ENCODE measurements around the gene FFAR1.

Gene FFAR1

DNA sequence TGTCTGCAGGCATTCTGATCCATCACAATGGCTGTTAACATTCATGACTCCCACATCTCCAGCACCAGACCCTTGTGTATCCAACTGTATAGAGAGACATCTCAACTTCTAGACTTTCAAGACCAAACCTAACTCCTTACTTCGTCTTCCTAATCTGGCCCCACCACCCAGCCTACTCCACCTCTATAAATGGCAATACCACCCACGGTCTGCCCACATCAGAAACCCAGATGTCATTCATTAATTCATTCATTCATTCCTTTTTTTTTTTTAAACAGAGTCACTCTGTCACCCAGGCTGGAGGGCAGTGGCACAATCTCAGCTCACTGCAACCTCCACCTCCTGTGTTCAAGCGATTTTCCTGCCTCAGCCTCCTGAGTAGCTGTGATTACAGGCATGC is 33.6 kb downstream of the FFAR1 start:
- H2BK120ac ChIP-seq (ENCODE audit: low read depth, low read length), result no peak overlapping the region
- no peak overlapping the region for H4K8ac ChIP-seq (ENCODE audit: low read length)
- H2BK12ac ChIP-seq (ENCODE audit: low read length in 2 of 2), result no peak overlapping the region
- peaks cover 13% of the 10 kb centered on the region for H3K9me3 ChIP-seq (ENCODE audit: control insufficient read depth, low read length)
- no peak overlapping the region for H3K4me2 ChIP-seq (ENCODE audit: low read length, poor library complexity, severe bottlenecking)
- no peak overlapping the region for H3K9ac ChIP-seq (ENCODE audit: low read length)
- H2AK5ac ChIP-seq (ENCODE audit: low read length, severe bottlenecking), result no peak overlapping the region
- no peak overlapping the region for H3K4ac ChIP-seq (ENCODE audit: low read depth in 1 of 2, low read length in 2 of 2)
- no peaks in the 10 kb centered on the region for H3K36me3 ChIP-seq (ENCODE audit: control insufficient read depth in 1 of 2, insufficient read depth in 2 of 2, low read depth in 1 of 2, low read length in 2 of 2)
- no peak overlapping the region for H3K23ac ChIP-seq (ENCODE audit: low read length in 2 of 2)
- H3K14ac ChIP-seq (ENCODE audit: low read length in 2 of 2), result no peak overlapping the region
- no peaks in the 10 kb centered on the region for H3K79me1 ChIP-seq (replicated peaks; ENCODE audit: low read length, poor library complexity, severe bottlenecking)
- H3K27me3 ChIP-seq (ENCODE audit: control insufficient read depth in 1 of 2, insufficient read depth in 1 of 2, low read length in 2 of 2), result peaks cover 0 to 17% of the 10 kb centered on the region in 2 experiments
- no peak overlapping the region for H4K91ac ChIP-seq (ENCODE audit: low read length)
- 63% methylated on average over 3 of the region's 3 CpGs for WGBS
- no peak for DNase-seq
- no peak overlapping the region for H2BK15ac ChIP-seq (ENCODE audit: low read depth, poor library complexity, severe bottlenecking)
- no peak overlapping the region for H2BK5ac ChIP-seq (ENCODE audit: low read depth, low read length, poor library complexity, severe bottlenecking)
- no peak overlapping the region for H2AFZ ChIP-seq (ENCODE audit: low read depth, low read length)
- H3K18ac ChIP-seq (ENCODE audit: low read depth in 1 of 2, low read length in 2 of 2), result no peak overlapping the region
- H3K4me3 ChIP-seq (ENCODE audit: insufficient read depth in 1 of 2, low read depth in 1 of 2, low read length in 2 of 2), result no peak overlapping the region
- H3K27ac ChIP-seq (ENCODE audit: low read length, poor library complexity, severe bottlenecking), result no peak overlapping the region
- H3K4me1 ChIP-seq (ENCODE audit: control insufficient read depth, insufficient read depth, low read depth, low read length), result no peaks in the 10 kb centered on the region

DNA sequence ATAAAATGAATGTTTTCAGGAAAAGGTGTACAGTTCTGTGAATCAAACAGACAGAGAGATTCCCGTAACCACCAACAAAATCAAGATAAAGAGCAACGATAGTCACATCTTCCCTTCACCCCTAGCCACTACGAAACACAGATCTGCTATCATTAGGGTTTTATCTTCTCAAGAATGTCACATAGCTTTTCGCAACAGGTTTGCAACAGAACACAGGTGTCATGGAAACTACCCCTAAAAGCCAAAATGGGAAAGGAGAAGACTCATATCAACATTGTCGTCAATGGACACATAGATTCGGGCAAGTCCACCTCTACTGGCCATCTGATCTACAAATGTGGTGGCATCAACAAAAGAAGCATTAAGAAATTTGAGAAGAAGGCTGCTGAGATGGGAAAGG is 34.2 kb downstream of the FFAR1 start:
- no peak overlapping the region for H2BK120ac ChIP-seq (ENCODE audit: low read depth, low read length)
- H3K27me3 ChIP-seq (ENCODE audit: control insufficient read depth in 1 of 2, insufficient read depth in 1 of 2, low read length in 2 of 2), result peaks cover 0 to 17% of the 10 kb centered on the region in 2 experiments
- no peaks in the 10 kb centered on the region for H3K4me1 ChIP-seq (ENCODE audit: control insufficient read depth, insufficient read depth, low read depth, low read length)
- no peaks in the 10 kb centered on the region for H3K36me3 ChIP-seq (ENCODE audit: control insufficient read depth in 1 of 2, insufficient read depth in 2 of 2, low read depth in 1 of 2, low read length in 2 of 2)
- H3K27ac ChIP-seq (ENCODE audit: low read length, poor library complexity, severe bottlenecking), result no peak overlapping the region
- H3K4me2 ChIP-seq (ENCODE audit: low read length, poor library complexity, severe bottlenecking), result no peak overlapping the region
- H2BK5ac ChIP-seq (ENCODE audit: low read depth, low read length, poor library complexity, severe bottlenecking), result no peak overlapping the region
- H3K18ac ChIP-seq (ENCODE audit: low read depth in 1 of 2, low read length in 2 of 2), result no peak overlapping the region
- no peak overlapping the region for H4K91ac ChIP-seq (ENCODE audit: low read length)
- H3K4me3 ChIP-seq (ENCODE audit: insufficient read depth in 1 of 2, low read depth in 1 of 2, low read length in 2 of 2), result no peak overlapping the region
- no peak overlapping the region for H3K4ac ChIP-seq (ENCODE audit: low read depth in 1 of 2, low read length in 2 of 2)
- no peak overlapping the region for H2BK12ac ChIP-seq (ENCODE audit: low read length in 2 of 2)
- no peak overlapping the region for H2AK5ac ChIP-seq (ENCODE audit: low read length, severe bottlenecking)
- no peak overlapping the region for H3K9ac ChIP-seq (ENCODE audit: low read length)
- H3K9me3 ChIP-seq (ENCODE audit: control insufficient read depth, low read length), result peaks cover 13% of the 10 kb centered on the region
- H3K23ac ChIP-seq (ENCODE audit: low read length in 2 of 2), result no peak overlapping the region
- no peak overlapping the region for H4K8ac ChIP-seq (ENCODE audit: low read length)
- H2BK15ac ChIP-seq (ENCODE audit: low read depth, poor library complexity, severe bottlenecking), result no peak overlapping the region
- H2AFZ ChIP-seq (ENCODE audit: low read depth, low read length), result no peak overlapping the region
- no peaks in the 10 kb centered on the region for H3K79me1 ChIP-seq (replicated peaks; ENCODE audit: low read length, poor library complexity, severe bottlenecking)
- H3K14ac ChIP-seq (ENCODE audit: low read length in 2 of 2), result no peak overlapping the region
- DNase-seq, result no peak
- WGBS, result 81% methylated on average over 6 of the region's 6 CpGs

DNA sequence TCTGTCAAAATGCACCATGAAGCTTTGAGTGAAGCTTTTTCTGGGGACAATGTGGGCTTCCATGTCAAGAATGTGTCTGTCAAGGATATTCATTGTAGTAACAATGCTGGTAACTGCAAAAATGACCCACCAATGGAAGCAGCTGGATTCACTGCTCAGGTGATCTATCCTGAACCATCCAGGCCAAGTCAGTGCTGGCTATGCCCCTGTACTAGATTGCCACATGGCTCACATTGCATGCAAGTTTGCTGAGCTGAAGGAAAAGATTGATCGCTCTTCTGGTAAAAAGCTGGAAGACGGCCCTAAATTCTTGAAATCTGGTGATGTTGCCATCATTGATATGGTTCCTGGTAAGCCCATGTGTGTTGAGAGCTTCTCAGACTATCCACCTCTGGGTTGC is 35.8 kb downstream of the FFAR1 start:
- Histone ChIP-seq H3K4ac (ENCODE audit: low read depth in 1 of 2, low read length in 2 of 2) (no peak overlapping the region), H3K14ac (ENCODE audit: low read length in 2 of 2) (no peak overlapping the region), H3K27ac (ENCODE audit: low read length, poor library complexity, severe bottlenecking) (no peak overlapping the region), H3K9ac (ENCODE audit: low read length) (no peak overlapping the region), H3K23ac (ENCODE audit: low read length in 2 of 2) (no peak overlapping the region), H2BK15ac (ENCODE audit: low read depth, poor library complexity, severe bottlenecking) (no peak overlapping the region), H3K79me1 (replicated peaks; ENCODE audit: low read length, poor library complexity, severe bottlenecking) (no peaks in the 10 kb centered on the region), H3K4me3 (ENCODE audit: insufficient read depth in 1 of 2, low read depth in 1 of 2, low read length in 2 of 2) (no peak overlapping the region), H4K8ac (ENCODE audit: low read length) (no peak overlapping the region), H2BK120ac (ENCODE audit: low read depth, low read length) (no peak overlapping the region), H4K91ac (ENCODE audit: low read length) (no peak overlapping the region), H3K9me3 (ENCODE audit: control insufficient read depth, low read length) (peaks cover 13% of the 10 kb centered on the region), H3K18ac (ENCODE audit: low read depth in 1 of 2, low read length in 2 of 2) (no peak overlapping the region), H2AFZ (ENCODE audit: low read depth, low read length) (no peak overlapping the region), H2AK5ac (ENCODE audit: low read length, severe bottlenecking) (no peak overlapping the region), H2BK5ac (ENCODE audit: low read depth, low read length, poor library complexity, severe bottlenecking) (no peak overlapping the region), H3K4me2 (ENCODE audit: low read length, poor library complexity, severe bottlenecking) (no peak overlapping the region), H2BK12ac (ENCODE audit: low read length in 2 of 2) (no peak overlapping the region), H3K4me1 (ENCODE audit: control insufficient read depth, insufficient read depth, low read depth, low read length) (no peaks in the 10 kb centered on the region), H3K27me3 (ENCODE audit: control insufficient read depth in 1 of 2, insufficient read depth in 1 of 2, low read length in 2 of 2) (peaks cover 0 to 17% of the 10 kb centered on the region in 2 experiments), H3K36me3 (ENCODE audit: control insufficient read depth in 1 of 2, insufficient read depth in 2 of 2, low read depth in 1 of 2, low read length in 2 of 2) (no peaks in the 10 kb centered on the region)
- WGBS, result 84% methylated on average over 2 of the region's 2 CpGs
- DNase-seq, result no peak

DNA sequence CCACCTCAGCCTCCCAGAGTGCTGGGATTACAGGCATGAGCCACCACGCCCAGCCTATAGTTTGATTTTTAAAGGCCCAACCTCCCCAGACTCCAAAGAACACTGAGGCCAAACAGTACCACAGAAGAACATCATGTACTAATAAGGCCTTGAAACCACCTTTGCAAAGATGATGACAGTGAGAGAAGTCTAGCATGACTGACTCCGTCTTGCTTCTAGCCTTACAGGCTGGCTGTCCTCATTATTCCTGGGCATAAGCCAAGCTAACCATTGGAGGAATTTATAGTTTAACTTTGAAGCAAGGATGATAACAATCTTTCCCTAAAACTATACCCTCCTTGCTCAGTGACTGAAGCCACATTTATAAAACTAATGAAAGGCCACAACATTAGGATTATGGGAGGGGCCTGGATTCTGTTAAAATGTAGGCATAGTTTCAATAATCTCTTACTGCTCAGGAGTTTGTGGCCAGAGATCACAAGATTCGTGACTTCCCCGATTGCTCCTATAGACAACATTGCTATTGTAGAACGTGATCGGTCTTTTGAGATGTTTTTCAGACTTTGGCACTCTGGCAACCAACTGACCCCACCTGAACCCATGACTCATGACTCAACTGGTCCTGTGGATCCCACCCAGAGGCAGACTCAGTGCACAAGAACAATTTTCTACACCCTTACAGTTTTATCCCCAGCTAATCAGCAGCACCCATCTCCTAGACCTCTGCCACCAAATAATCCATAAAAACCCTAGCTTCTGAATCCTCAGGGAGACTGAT is 40.8 kb downstream of the FFAR1 start:
- Histone ChIP-seq H4K91ac (ENCODE audit: low read length) (no peak overlapping the region), H3K4me1 (ENCODE audit: control insufficient read depth, insufficient read depth, low read depth, low read length) (no peaks in the 10 kb centered on the region), H2BK12ac (ENCODE audit: low read length in 2 of 2) (no peak overlapping the region), H3K9ac (ENCODE audit: low read length) (peak overlapping the region; percentile 63), H3K4me3 (ENCODE audit: insufficient read depth in 1 of 2, low read depth in 1 of 2, low read length in 2 of 2) (no peak overlapping the region), H3K79me1 (replicated peaks; ENCODE audit: low read length, poor library complexity, severe bottlenecking) (no peaks in the 10 kb centered on the region), H2BK15ac (ENCODE audit: low read depth, poor library complexity, severe bottlenecking) (no peak overlapping the region), H3K36me3 (ENCODE audit: control insufficient read depth in 1 of 2, insufficient read depth in 2 of 2, low read depth in 1 of 2, low read length in 2 of 2) (no peaks in the 10 kb centered on the region), H4K8ac (ENCODE audit: low read length) (no peak overlapping the region), H2AK5ac (ENCODE audit: low read length, severe bottlenecking) (no peak overlapping the region), H3K4ac (ENCODE audit: low read depth in 1 of 2, low read length in 2 of 2) (no peak overlapping the region), H3K23ac (ENCODE audit: low read length in 2 of 2) (no peak overlapping the region), H3K27me3 (ENCODE audit: control insufficient read depth in 1 of 2, insufficient read depth in 1 of 2, low read length in 2 of 2) (no peaks in the 10 kb centered on the region), H3K18ac (ENCODE audit: low read depth in 1 of 2, low read length in 2 of 2) (no peak overlapping the region), H2AFZ (ENCODE audit: low read depth, low read length) (no peak overlapping the region), H3K4me2 (ENCODE audit: low read length, poor library complexity, severe bottlenecking) (no peak overlapping the region), H2BK120ac (ENCODE audit: low read depth, low read length) (no peak overlapping the region), H3K27ac (ENCODE audit: low read length, poor library complexity, severe bottlenecking) (no peak overlapping the region), H3K14ac (ENCODE audit: low read length in 2 of 2) (no peak overlapping the region), H3K9me3 (ENCODE audit: control insufficient read depth, low read length) (peaks cover 6% of the 10 kb centered on the region), H2BK5ac (ENCODE audit: low read depth, low read length, poor library complexity, severe bottlenecking) (no peak overlapping the region)
- 85% methylated on average over 6 of the region's 6 CpGs for WGBS
- no peak for DNase-seq

All from mesenchymal stem cell (in vitro differentiated cells and primary cell).